IPS-NIHi11 (cell line): Measurements from ENCODE around the gene TSPAN16.
A peak's percentile ranks its signal among the peaks of the same experiment; 100 is the strongest.

Experiments
- DNase-seq: peaks from one replicate; pipeline ENCODE4 v3.0.0; 2012; ENCODE audit warnings: mixed read lengths, low spot score

The TSPAN16 gene

DNA sequence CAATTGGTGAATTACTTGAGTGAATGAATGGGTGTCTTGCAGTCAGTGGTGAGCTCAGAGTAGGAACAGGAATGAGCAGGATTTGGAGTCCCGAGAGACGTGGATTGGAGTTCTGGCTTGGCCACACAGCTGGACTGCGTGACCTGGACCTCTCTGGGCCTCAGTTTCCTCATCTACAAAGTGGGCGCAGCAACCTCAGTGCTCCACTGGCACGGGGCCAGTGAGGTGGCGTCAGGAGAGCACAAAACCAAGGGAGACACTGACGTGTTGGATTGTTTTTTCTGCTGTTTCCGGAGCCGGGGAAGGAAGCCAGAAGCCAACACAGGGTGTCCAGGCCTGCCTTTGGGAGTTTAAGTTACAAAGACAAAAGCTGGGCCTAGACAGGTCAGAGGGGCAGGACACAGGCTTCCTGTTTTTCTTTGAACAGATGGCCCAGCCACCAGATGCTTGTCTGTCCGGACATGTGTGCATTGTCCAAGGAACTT, 27.1 kb upstream of the TSPAN16 start:
- DNase-seq, result no peak

DNA sequence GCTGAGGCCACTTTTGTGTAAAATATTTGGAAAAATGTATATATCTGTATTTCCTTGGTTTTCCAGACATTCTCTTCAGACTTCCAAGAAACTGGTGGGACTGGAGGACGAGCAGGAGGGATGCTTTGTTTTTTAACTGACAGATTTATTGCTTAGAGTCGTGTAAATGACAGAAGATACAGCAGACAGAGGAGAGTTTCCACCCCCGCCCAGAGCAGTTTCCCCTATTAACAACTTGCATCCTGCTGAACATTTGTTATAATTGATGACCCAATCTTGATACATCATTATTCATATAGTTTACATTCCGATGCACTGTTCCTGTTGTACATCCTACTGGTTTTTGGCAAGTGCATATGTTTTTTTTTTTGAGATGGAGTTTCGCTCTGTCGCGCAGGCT, 26.6 kb upstream of the TSPAN16 start:
- no peak for DNase-seq

DNA sequence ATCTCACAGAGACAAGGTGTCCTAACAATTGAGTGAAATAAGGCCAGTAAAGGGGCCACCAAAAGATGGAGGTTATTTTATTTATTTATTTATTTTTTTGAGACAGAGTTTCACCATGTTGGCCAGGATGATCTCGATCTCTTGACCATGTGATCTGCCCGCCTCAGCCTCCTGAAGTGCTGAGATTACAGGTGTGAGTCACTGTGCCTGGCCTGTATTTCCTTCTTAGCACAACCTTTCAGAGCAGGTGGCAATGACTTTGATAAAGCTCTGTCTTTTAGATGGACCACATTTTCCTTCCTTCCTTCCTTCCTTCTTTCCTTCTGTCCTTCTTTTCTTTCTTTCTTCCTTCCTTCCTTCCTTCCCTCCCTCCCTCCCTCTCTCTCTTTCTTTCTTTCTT, 22.7 kb upstream of the TSPAN16 start:
- DNase-seq, result no peak

DNA sequence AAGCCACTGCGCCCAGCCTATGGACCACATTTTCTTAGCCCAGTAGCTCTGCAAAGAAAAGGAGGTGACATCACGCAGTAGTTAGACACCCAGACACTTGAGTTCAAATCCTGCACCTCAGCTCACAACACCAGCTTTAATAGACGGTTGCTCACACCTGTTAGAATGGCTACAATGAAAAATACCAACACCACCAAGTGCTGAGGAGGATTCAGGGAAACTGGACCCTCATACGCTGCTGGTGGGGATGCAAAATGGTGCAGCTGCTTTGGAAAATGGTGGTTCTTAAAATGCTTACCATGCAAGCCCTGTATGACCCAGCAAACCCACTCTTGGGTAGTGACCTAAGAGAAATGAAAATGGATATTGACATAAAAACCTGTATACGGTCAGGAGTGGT, 22.0 kb upstream of the TSPAN16 start:
- no peak for DNase-seq

DNA sequence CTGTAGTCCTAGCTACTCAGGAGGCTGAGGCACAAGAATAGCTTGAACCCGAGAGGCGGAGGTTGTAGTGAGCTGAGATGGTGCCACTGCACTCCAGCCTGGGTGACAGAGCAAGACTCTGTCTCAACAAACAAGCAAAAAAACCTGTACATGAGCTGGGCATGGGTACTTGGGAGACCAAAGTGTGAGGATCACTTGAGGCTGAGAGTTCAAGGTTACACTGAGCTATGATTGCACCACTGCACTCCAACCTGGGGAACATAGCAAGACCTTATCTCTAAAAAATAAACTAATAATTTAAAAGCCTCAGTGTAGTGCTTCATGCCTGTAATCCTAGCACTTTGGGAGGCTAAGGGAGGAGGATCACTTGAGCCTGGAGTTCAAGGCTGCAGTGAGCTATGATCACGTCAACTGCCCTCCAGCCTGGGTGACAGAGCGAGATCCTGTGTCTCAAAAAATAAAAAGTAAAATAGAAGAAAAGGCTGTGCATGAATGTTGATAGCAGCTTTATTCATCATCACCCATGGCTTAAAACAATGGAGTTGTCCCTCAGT, 21.4 kb upstream of the TSPAN16 start:
- no peak for DNase-seq

DNA sequence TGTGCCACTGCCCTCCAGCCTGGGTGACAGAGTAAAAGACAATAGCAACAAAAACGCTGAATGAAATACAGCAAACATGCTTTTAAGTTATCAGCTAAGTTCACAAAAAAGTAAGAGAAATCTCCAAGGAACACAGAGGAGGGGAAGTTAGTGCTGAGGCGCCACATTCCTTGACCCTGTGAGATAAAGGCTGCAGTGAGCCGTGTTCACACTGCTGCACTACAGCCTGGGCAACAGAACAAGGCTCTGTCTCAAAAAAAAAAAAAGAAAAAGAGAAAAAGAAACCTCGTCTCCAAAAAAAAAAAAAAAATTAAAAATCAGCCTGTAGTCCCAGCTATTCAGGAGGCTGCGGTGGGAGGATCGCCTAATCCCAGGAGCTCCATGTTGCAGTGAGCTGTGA, 17.3 kb upstream of the TSPAN16 start:
- DNase-seq, result no peak

DNA sequence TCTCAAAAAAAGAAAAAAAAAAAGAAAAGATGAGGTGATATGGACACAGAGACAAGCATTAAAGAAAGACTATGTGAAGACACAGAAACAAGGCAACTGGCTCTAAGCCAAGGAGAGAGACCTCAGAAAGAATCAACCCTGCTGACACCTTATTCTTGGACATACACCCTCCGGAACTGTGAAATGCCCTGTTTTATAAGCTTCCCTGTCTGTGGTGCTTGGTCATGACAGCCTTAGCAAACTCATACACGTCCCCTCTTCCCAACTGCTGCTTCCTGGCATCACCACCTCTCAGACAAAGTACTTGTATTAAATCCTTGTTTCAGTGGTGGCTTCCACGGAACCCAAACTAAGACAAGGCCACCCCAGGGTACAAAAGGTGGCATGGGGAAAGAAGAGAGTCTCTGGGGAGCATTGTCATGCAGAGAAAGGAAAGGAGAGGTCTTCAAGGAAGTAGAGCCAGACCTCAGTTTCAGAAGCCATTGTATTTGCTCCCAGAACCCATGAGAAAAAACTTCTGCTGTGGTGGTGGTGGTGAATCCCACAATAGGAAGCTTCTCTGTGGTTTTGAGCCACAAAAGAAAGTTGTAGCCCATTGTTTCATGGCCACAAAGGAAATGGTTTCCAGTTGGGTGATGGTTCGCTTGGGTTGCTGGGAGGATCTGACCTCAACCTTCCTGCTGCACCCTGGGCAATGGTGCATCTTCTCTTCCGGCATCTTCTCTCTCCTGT, 16.3 kb upstream of the TSPAN16 start:
- DNase-seq, result no peak

DNA sequence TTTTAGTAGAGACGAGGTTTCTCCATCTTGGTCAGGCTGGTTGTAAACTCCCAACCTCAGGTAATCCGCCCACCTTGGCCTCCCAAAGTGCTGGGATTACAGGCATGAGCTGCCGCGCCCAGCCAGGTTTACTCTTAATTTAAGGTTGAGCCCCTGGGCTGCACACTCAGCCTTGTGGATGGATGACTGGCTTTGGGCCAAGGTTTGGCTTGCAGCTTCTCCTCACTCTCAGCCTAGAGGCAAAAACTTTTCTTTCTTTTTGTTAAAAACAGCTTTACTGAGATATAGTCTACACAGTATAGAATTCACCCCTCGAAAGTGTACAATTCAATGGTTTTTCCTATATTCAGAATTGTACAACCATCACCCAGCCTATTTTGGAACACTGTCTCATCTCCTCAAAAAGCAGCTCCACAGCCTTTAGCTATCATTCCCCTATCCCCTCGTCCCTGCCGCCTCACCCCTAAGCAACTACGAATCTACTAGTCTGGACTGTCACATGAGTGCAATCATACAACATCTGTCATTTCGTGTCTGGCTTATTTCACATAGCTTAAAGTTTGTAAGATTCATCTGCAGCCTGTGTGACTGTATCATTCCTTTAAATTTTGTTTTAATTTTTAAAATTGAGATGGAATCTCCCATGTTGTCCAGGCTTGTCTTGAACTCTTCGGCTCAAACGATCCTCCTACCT, 14.5 kb upstream of the TSPAN16 start:
- DNase-seq, result no peak

DNA sequence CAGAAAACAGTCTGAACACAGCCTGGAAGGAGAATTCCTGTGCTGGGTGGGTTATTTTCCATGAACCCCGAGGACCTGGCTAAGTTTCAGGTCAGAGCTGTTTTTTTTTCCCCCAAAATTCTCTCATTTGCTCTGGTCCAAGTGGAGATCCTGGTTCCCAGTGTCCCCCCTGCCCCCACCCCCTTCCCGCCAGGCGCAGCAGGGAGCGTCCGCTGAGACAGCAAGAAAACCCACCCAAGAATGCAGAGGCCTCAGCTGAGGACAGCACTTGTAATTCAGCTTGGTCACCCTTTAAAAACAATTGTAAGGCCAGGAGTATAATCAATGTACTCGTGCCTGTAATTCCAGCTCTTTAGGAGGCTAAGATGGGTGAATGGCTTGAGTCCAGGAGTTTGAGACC, 11.4 kb upstream of the TSPAN16 start:
- DNase-seq, result peak; percentile 9

DNA sequence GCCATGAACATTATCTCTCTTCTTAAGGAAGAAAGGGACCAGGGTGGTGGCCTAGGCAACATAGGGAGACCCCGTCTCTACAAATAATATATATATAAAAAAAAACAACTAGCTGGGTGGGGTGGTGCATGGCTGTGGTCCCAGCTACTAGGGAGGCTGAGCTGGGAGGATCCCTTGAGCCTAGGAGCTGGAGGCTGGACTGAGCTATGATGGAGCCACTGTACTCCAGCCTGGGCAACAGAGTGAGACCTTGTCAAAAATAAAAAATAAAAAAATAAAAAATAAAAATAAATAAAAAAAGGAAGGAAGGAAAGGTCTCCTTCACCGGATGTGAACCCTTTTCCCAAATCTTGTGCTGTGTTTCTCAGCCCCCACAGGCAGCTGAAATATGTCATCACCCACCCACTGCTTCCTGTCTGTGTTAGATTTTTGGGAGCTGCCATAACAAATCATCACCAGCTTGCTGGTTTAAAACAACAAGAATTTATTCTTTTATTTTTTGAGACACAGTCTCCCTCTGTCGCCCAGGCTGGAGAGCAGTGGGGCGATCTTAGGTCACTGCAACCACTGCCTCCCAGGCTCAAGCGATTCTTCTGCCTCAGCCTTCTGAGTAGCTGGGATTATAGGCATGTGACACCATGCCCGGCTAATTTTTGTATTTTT, 9.5 kb upstream of the TSPAN16 start:
- no peak for DNase-seq

DNA sequence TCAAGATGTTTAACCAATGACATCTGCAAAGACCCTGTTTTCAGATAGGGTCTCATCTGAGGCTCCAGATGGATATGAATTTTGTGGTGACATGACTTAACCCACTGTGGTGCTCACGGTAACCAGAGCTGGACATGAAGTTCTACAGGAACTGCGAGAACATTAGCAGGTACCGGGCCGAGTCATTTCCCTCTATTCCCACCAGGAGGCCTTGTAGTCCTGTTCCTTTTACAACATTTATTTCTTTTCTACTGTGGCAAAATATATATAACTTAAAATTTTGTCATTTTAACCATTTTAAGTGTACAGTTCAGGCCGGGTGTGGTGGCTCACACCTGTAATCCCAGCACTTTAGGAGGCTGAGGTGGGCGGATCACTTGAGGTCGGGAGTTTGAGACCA, 7.6 kb upstream of the TSPAN16 start:
- no peak for DNase-seq

DNA sequence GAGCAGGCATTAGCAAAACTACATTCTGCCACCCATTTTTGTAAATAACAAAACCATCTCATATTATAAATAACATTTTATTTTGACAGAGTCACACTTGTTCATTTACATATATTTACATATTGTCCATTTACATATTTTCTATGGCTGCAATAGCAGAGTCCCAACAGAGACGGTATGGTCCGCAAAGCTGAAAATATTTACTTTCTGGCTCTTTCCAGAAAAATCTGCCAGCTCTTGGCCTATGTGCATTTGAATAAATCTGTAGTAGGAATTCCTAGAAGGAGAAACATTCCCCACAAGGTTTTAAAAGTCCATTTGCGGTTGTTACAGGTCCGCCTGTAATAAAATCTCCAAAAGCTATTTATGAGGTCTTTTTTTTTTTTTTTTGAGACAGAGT, 5.7 kb upstream of the TSPAN16 start:
- DNase-seq, result no peak

DNA sequence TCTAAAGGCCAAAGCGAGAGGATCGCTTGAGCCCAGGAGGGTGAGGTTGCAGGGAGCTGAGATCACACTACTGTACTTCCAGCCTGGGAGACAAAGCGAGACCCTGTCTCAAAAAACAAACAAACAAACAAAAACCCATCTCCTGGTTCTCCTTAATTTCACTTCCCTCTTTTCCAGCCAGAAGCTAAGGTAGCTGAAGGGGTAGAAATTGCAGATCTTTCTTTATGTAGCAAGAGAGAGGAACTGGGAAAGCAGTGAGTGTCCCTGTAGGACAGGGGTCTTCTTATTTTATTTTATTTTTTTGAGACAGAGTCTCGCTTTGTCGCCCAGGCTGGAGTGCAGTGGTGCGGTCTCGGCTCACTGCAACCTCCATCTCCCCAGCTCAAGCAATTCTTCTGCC, 4.5 kb upstream of the TSPAN16 start:
- DNase-seq, result no peak

DNA sequence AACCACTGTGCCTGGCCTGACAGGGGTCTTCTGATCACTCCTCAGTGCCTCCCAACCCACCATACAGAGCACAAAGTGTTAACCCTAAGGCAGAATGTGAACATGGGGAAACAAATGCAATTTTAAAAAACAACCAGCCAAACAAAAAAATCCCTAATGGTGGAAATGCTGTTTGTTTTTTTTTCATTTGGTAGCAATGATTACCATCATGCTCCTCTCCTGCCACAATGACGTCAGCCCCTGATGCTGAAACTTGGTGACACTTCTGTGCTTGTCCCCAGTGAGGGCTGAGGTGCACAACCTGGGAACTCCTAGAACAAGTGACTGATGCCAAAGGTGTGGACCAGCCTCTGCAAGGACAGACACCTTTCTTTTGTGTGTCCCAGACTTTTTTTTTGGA, 4.0 kb upstream of the TSPAN16 start:
- no peak for DNase-seq

DNA sequence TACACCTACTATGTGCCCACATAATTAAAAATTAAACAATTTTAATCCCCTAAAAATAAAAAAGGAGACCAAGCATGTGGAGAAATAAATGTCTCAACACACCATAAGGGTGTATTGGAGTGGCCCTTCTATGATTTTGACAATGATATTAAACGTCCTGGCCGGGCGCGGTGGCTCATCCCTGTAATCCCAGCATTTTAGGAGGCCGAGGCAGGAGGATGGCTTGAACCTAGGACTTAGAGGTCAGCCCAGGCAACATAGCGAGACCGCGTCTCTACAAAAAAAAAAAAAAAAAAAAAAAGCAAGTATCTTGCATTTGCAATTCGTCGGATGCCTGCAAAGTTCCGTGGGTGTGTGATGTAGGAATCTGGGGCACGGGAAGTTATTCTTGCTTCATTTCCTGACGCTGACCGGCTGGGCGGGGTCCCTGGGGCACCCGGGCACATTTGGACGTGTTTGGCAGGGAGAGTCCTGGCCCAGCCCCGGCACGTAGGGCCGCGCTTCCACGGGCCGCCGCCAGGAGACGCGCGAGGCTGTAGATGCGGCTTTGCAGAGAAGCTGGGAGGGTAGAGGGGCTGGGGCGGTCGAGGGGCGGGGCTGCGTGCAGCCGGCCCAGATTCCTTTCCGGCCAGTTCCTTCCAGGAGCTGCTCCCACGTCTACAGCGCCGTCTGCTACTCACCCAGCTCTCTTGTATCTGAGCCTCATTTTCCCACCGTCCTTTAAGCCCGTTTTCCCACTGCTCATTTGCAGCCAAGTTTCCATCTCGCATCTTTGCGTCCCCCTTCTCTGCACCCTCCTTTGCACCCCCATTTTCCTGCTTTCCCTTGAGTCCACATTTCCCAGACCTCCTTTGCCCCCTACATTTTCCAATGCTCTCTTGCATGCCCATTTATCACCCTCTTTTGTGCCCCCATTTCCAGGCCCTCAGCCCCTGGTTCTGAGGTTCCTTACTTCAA, 2.2 kb upstream of the TSPAN16 start:
- DNase-seq, result peak; percentile 97

DNA sequence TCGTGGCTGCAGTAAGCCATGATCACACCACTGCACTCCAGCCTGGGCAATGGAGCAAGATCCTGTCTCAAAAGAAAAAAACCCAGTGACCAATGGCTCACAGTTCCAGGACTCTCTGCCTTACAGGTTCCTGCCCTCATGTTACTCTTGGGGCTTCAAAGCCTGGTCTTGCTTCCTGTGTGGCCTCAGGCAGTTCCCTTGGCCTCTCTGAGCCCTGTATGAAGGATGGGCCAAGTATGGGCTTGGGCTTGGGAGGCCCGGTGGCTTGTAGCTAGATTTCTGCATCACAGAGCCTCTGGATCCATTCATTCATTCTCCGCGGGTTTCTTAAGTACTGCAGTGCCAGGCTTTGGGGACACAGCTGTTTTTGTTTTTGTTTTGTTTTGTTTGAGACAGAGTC, 780 bp upstream of the TSPAN16 start:
- DNase-seq, result no peak

DNA sequence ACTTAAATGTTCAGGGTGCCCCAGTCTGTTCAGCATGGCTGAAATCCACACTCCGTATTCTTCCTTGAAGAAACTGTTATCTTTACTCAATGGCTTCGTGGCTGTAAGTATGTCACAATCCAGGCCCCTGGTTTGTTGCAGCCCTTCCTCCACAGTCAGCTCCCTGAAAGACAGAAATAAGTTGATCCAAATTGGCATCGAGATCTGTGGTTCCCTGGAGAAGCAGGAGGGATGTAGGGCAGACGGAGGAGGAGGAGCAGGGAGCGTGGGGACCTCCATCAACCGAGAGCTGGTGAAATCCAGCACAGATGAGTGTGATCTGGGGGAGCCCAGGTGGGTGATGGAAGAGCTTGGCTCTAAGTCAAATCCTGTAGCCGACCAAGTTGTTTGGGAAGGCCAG, 304 bp downstream of the TSPAN16 start:
- no peak for DNase-seq

DNA sequence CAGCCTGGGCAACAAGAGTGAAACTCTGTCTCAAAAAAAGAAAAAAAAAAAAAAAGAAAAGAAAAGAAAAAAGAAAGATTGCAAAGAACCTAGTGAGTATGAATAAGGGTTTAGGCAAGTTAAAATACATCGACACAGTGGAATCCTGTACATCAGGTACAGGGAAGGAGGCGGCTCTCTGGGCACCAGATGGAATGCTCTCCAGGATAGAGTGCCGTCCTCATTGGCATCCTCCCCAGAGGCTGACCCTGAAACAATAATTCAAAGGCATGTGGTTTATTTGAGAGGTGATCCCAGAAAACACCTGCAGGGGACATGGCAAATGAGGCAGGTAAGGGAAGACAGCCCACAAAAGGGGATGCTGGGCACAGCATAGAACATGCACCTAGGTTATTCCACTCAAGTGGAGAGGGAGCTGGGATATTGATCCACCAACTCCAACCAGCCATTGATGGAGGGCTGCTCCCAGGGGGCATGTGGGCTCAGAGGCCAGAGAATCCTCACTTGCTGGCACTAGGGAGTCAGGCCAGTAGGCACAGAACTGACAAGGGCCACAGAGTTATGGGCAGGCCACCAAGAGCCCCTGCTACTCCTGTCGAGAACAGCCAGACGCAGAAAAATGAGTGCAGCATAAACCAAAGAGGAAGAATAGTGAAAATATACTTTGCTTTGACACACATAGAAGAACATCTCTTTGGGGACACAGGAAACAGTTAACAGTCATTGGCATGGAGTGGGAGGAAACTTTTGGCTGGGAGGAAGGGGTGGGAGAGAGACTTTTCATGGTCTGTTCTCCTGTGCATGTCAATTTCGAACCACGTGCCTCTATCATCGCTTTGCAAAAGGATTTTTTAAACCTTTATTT, 4.2 kb downstream of the TSPAN16 start:
- peak; percentile 4 for DNase-seq

DNA sequence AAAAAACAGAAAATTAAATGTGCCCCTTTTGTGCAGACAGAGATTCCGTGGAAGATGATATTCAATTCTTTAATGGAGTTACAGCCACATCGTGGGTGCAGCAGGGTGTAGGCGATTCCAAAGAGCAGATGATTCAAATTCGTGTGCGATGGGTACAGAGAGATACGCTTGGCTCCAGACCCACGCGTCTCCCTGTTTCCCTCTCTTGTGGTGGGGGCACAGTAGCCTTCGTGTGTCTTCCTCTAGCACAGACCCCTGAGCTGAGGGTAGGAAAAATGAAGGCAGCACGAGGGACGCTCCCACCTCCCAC, 4.8 kb downstream of the TSPAN16 start:
- no peak for DNase-seq

DNA sequence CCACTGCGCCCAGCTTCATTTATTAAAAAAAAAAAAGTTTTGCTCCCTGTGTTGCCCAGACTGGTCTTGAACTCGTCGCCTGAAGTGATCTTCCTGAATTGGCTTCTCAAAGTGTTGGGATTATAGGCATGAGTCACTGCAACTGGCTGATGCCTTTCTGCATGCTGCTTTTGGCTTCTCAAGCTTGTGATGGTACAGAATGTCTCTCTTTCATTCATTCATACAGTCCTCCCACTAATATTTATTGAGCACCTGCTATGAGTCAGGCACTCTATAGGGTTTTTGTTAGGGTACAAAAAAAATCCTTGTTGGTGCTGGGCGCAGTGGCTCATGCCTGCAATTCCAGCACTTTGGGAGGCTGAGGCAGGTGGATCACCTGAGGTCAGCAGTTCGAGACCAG, 9.0 kb downstream of the TSPAN16 start:
- no peak for DNase-seq

DNA sequence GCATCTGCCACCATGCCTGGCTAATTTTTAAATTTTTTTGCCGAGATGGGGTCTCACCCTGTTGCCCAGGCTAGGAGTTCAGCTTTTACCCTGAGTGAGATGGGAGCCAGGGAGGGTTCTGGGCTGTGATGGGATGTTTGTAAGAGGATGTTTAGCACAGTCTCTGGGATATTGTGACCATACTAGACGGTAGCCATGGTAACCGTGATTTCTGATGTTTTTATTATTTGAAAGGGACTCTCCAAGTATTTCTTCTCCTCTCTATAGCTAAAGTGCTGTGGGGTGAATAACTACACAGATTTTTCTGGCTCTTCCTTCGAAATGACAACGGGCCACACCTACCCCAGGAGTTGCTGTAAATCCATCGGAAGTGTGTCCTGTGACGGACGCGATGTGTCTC, 10.4 kb downstream of the TSPAN16 start:
- DNase-seq, result no peak
